ENCODE measurements around the gene ANKFY1. TPM values are rescaled to one million over a fixed set of nuclear protein-coding genes. Genes with fewer than 3 reads are reported as not detected.

ANKFY1 gene
- polyA plus RNA-seq, 1 of the 3 experiments (the other 2 are of a cell fraction), result 29.6 TPM

GRCh38 chr17:4147751-4148310, 115.9 kb downstream of the ANKFY1 start:
- Histone ChIP-seq H3K4me1 (ENCODE audit: control insufficient read depth in 1 of 2, insufficient read depth in 2 of 2, low read depth in 1 of 2, low read length in 1 of 2) (peaks cover 0 to 4% of the 10 kb centered on the region in 2 experiments; a peak in 1 of 4 replicates), H3K27ac (ENCODE audit: low read depth in 2 of 2, low read length in 1 of 2) (no peak overlapping the region), H3K79me2 (ENCODE audit: insufficient read depth) (peaks cover 14% of the 10 kb centered on the region), H2AFZ (ENCODE audit: low read depth) (no peak overlapping the region), H3K4me3 (ENCODE audit: low read depth in 2 of 2, low read length in 1 of 2) (no peak overlapping the region), H3K27me3 (ENCODE audit: insufficient read depth) (no peaks in the 10 kb centered on the region), H3K9ac (no peak overlapping the region), H3K36me3 (replicated peaks in 1 of 2; ENCODE audit: control insufficient read depth in 1 of 2, insufficient read depth in 2 of 2, low read length in 1 of 2) (peaks cover 0 to 2% of the 10 kb centered on the region in 2 experiments), H3K9me3 (no peaks in the 10 kb centered on the region), H3F3A (replicated peaks; ENCODE audit: insufficient read depth) (peaks cover 7% of the 10 kb centered on the region), H3K4me2 (no peak overlapping the region), H3K9me2 (no peaks in the 10 kb centered on the region), H4K20me1 (ENCODE audit: insufficient read depth) (no peaks in the 10 kb centered on the region)
- CTCF ChIA-PET, result no interaction called here
- no peak for DNase-seq
- POLR2A ChIA-PET, result no interaction called here
- TF ChIP-seq MEF2A (IDR thresholded peaks at IDR 0.05; ENCODE audit: borderline replicate concordance, low read depth) (no peak), ELF1 (IDR thresholded peaks at IDR 0.05) (no peak), JUND (IDR thresholded peaks at IDR 0.05) (no peak)
- WGBS (ENCODE audit: low lambda C conversion rate), result 91% methylated on average over 8 of the region's 8 CpGs

DNA sequence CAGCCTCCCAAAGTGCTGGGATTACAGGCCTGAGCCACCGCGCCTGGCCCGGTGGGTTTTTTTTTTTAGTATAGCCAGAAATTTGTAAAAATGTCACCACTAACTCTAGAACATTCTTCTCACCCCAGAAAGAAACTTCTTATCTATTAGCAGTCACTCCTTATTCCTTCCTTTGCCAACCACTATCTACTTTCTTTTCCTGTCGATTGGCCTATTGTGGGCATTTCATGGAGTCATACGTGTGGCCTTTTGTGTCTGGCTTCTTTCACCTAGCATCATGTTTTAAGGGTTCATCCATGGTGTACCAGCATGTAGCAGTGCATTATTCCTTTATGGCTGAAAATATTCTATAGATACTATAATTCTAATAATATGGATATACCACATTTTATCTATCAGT, 117.1 kb downstream of the ANKFY1 start:
- Histone ChIP-seq H3K27me3 (ENCODE audit: insufficient read depth) (no peaks in the 10 kb centered on the region), H3K36me3 (replicated peaks in 1 of 2; ENCODE audit: control insufficient read depth in 1 of 2, insufficient read depth in 2 of 2, low read length in 1 of 2) (peaks cover 0 to 2% of the 10 kb centered on the region in 2 experiments), H3K4me1 (ENCODE audit: control insufficient read depth in 1 of 2, insufficient read depth in 2 of 2, low read depth in 1 of 2, low read length in 1 of 2) (peaks cover 2 to 7% of the 10 kb centered on the region in 2 experiments; a peak in 3 of 4 replicates), H3K79me2 (ENCODE audit: insufficient read depth) (peaks cover 25% of the 10 kb centered on the region), H3K4me3 (ENCODE audit: low read depth in 2 of 2, low read length in 1 of 2) (no peak overlapping the region), H3K9ac (no peak overlapping the region), H4K20me1 (ENCODE audit: insufficient read depth) (no peaks in the 10 kb centered on the region), H3K27ac (ENCODE audit: low read depth in 2 of 2, low read length in 1 of 2) (no peak overlapping the region), H3K9me2 (no peaks in the 10 kb centered on the region), H2AFZ (ENCODE audit: low read depth) (no peak overlapping the region), H3K9me3 (no peaks in the 10 kb centered on the region), H3K4me2 (no peak overlapping the region), H3F3A (replicated peaks; ENCODE audit: insufficient read depth) (peaks cover 7% of the 10 kb centered on the region)
- TF ChIP-seq CHD2 (IDR thresholded peaks at IDR 0.05; ENCODE audit: low read length, partially characterized antibody) (no peak), NRF1 (IDR thresholded peaks at IDR 0.05; ENCODE audit: low read depth, low read length) (no peak), GABPA (IDR thresholded peaks at IDR 0.05; ENCODE audit: low read depth) (no peak), FOSL2 (IDR thresholded peaks at IDR 0.05; ENCODE audit: borderline replicate concordance, low read depth) (no peak), RXRA (IDR thresholded peaks at IDR 0.05; ENCODE audit: borderline replicate concordance, low read depth) (no peak), FOXM1 (IDR thresholded peaks at IDR 0.05; ENCODE audit: low read depth) (no peak), RAD21 (IDR thresholded peaks at IDR 0.05; ENCODE audit: low read length) (no peak), JUND (IDR thresholded peaks at IDR 0.05) (no peak)
- TF ChIP-seq, protein P1, sequence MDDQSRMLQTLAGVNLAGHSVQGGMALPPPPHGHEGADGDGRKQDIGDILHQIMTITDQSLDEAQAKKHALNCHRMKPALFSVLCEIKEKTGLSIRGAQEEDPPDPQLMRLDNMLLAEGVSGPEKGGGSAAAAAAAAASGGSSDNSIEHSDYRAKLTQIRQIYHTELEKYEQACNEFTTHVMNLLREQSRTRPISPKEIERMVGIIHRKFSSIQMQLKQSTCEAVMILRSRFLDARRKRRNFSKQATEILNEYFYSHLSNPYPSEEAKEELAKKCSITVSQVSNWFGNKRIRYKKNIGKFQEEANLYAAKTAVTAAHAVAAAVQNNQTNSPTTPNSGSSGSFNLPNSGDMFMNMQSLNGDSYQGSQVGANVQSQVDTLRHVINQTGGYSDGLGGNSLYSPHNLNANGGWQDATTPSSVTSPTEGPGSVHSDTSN (IDR thresholded peaks at IDR 0.05), result no peak
- TF ChIP-seq, protein P2, sequence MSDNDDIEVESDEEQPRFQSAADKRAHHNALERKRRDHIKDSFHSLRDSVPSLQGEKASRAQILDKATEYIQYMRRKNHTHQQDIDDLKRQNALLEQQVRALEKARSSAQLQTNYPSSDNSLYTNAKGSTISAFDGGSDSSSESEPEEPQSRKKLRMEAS (IDR thresholded peaks at IDR 0.05; ENCODE audit: low read depth), result no peak
- TF ChIP-seq, protein P3, sequence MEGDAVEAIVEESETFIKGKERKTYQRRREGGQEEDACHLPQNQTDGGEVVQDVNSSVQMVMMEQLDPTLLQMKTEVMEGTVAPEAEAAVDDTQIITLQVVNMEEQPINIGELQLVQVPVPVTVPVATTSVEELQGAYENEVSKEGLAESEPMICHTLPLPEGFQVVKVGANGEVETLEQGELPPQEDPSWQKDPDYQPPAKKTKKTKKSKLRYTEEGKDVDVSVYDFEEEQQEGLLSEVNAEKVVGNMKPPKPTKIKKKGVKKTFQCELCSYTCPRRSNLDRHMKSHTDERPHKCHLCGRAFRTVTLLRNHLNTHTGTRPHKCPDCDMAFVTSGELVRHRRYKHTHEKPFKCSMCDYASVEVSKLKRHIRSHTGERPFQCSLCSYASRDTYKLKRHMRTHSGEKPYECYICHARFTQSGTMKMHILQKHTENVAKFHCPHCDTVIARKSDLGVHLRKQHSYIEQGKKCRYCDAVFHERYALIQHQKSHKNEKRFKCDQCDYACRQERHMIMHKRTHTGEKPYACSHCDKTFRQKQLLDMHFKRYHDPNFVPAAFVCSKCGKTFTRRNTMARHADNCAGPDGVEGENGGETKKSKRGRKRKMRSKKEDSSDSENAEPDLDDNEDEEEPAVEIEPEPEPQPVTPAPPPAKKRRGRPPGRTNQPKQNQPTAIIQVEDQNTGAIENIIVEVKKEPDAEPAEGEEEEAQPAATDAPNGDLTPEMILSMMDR (IDR thresholded peaks at IDR 0.05), result no peak
- WGBS (ENCODE audit: low lambda C conversion rate), result 75% methylated on average over 5 of the region's 5 CpGs
- ChIA-PET POLR2A (no interaction called here), CTCF (no interaction called here)
- DNase-seq, result no peak

Measured in SK-N-SH (cell line).